Pancreas (tissue), 10 donors: ENCODE measurements around the gene PRODH2. TPM values are rescaled to one million over a fixed set of nuclear protein-coding genes. Genes with fewer than 3 reads are reported as not detected.

Experiments
- ATAC-seq, 4 donors: fragments of 200-7000 bp; cut with Tn5 transposase; one replicate each; pipeline versions ENCODE4 v1.8.0 to v1.9.1; 2020; ENCODE audit warnings: mild to moderate bottlenecking in 4 of 4, moderate library complexity in 4 of 4
- DNase-seq, 6 donors: peaks; one replicate each; pipeline ENCODE4 v3.0.0-alpha.2; 2020
- FAIRE-seq: peaks from 2 replicates; lab custom pipeline; 2012; peaks lifted over from hg19 to GRCh38; lab: Jason Lieb, UNC
- H3K27ac ChIP-seq, 4 donors: fragments of 200-600 bp; sonication (generic); 1 replicate in 3 of 4; 2 replicates in 1 of 4; pipeline versions ENCODE4 v1.5.0 to v1.8.0; 2020
- H3K27me3 ChIP-seq, 4 donors: fragments of 200-600 bp; one replicate each; pipeline ENCODE4 v1.8.0; 2021
- H3K36me3 ChIP-seq, 3 donors: fragments of 200-600 bp; sonication (generic) in 1 of 3; one replicate each; pipeline versions ENCODE4 v1.5.0 to v1.8.0; 2020 to 2021
- H3K4me1 ChIP-seq, 3 donors: fragments of 200-600 bp; one replicate each; pipeline ENCODE4 v1.8.0; 2021
- H3K4me3 ChIP-seq, 4 donors: fragments of 200-600 bp; sonication (generic) in 2 of 4; one replicate each; pipeline versions ENCODE4 v1.5.0 to v1.8.0; 2020 to 2021
- H3K9me3 ChIP-seq, 4 donors: fragments of 200-600 bp; one replicate each; pipeline ENCODE4 v1.8.0; 2021
- CTCF ChIP-seq, 4 donors: fragments of 200-600 bp; sonication (generic) in 3 of 4; IDR thresholded peaks; one replicate each; pipeline versions ENCODE4 v1.5.0 to v1.8.0; 2021; ENCODE audit warnings: antibody characterized with exemption in 4 of 4
- WGBS, 2 donors: extraction: QIAGEN DNeasy Blood & Tissue Kit; methylation state at CpG; one replicate each; pipeline ENCODE4 v1.1.7; 2013; 5-methylcytosine and 5-hydroxymethylcytosine counted together
- intact Hi-C, 3 donors: fragments of 100-400 bp; cut with DNase I; formaldehyde crosslinking; loops; one replicate each; pipeline versions ENCODE4 v1.11.1 to v1.14.2; 2022
- polyA plus RNA-seq, 2 donors: library from polyadenylated mRNA; stranded (reverse); fragments of 200-250 nt; gene quantifications; one replicate each; pipeline ENCODE4 v1.2.3, GENCODE V29; 2013
- total RNA-seq, 6 donors: library from RNA; stranded (reverse); fragmentation: NEBNext Ultra II Directional in 4 of 6; extraction: Animal tissue kit (Norgen Biotek cat#: 25700) in 4 of 6; gene quantifications; one replicate each; pipeline versions ENCODE4 v1.2.1 to v1.2.4, GENCODE V29; 2021 to 2023
- donor health status: healthy with polysubstance abuse.
- donor health status: DM: no; HTN: no; CAD: no; lungs with moderate emphysema.
- donor health status: DM: no; HTN: no; CAD: no.
- donor health status: control.
- donor health status: control.
- donor health status: Bipolar disorder and iron deficiency.
- donor health status: DM: yes; HTN: yes; CAD: no.
- donor health status: DM: no; HTN: no; CAD: no.
- donor health status: DM: no; HTN: no; CAD: no.
- donor health status: DM: yes; HTN: yes; CAD: no.

PRODH2 gene
- total and polyA plus RNA-seq, 8 donors: 0.95 to 21.5 (median 4.2) TPM

- TF ChIP-seq CTCF (IDR thresholded peaks at IDR 0.05): no peak
- Histone ChIP-seq H3K4me3 (no peak overlapping the region), H3K36me3 (no peaks in the 10 kb centered on the region), H3K9me3 (no peaks in the 10 kb centered on the region), H3K4me1 (peaks cover 0 to 4% (median 0%) of the 10 kb centered on the region in 3 donors), H3K27ac (no peak overlapping the region), H3K27me3 (no peaks in the 10 kb centered on the region)
- WGBS, 2 donors: 90 to 91% methylated on average over 11 of the region's 11 CpGs
- intact Hi-C loops: no loop called here
- FAIRE-seq (no peak), DNase-seq (peak in 1 of 6 donors; percentile 23), ATAC-seq (no peak)
Measured at GRCh38 chr19:35789195-35789977, 23.3 kb downstream of the PRODH2 start.

GRCh38 chr19:35788205-35788960 is 24.3 kb downstream of the PRODH2 start:
- intact Hi-C loops: no loop called here
- no peaks in the 10 kb centered on the region for H3K36me3 ChIP-seq
- no peak for ATAC-seq
- no peaks in the 10 kb centered on the region for H3K9me3 ChIP-seq
- H3K27ac ChIP-seq: no peak overlapping the region
- H3K4me1 ChIP-seq: peaks cover 0 to 4% (median 0%) of the 10 kb centered on the region in 3 donors
- DNase-seq: no peak
- FAIRE-seq: no peak
- no peak for TF ChIP-seq CTCF (IDR thresholded peaks at IDR 0.05)
- WGBS, 2 donors: 80 to 85% methylated on average over 12 of the region's 12 CpGs
- no peak overlapping the region for H3K4me3 ChIP-seq
- H3K27me3 ChIP-seq: no peaks in the 10 kb centered on the region

GRCh38 chr19:35787227-35787799 is 25.3 kb downstream of the PRODH2 start:
- intact Hi-C loops: no loop called here
- Histone ChIP-seq H3K36me3 (no peaks in the 10 kb centered on the region), H3K4me3 (no peak overlapping the region), H3K9me3 (no peaks in the 10 kb centered on the region), H3K27ac (no peak overlapping the region), H3K27me3 (no peaks in the 10 kb centered on the region), H3K4me1 (peaks cover 0 to 4% (median 0%) of the 10 kb centered on the region in 3 donors)
- ATAC-seq: no peak
- WGBS, 2 donors: 90 to 92% methylated on average over 15 of the region's 15 CpGs
- no peak for FAIRE-seq
- DNase-seq: peak in 3 of 6 donors; percentile 25 to 78 (median 51)
- TF ChIP-seq CTCF (IDR thresholded peaks at IDR 0.05): no peak

- TF ChIP-seq CTCF (IDR thresholded peaks at IDR 0.05): no peak
- intact Hi-C loops: no loop called here
- Histone ChIP-seq H3K27ac (no peak overlapping the region), H3K4me1 (peaks cover 0 to 4% (median 0%) of the 10 kb centered on the region in 3 donors), H3K36me3 (no peaks in the 10 kb centered on the region), H3K4me3 (no peak overlapping the region), H3K9me3 (no peaks in the 10 kb centered on the region), H3K27me3 (no peaks in the 10 kb centered on the region)
- DNase-seq (peak in 2 of 6 donors; percentile 31 to 74), ATAC-seq (no peak), FAIRE-seq (no peak)
- 87 to 88% methylated on average over 26 to 31 of the region's 31 CpGs for WGBS, 2 donors
Measured at GRCh38 chr19:35786299-35787160, 26.1 kb downstream of the PRODH2 start.
